GM12878 (cell line): ENCODE measurements around the gene SUPT6H. TPM values are rescaled to one million over a fixed set of nuclear protein-coding genes. Genes with fewer than 3 reads are reported as not detected.

ENCODE experiments used
- ATAC-seq: fragments of 200-7000 bp; cut with Tn5 transposase; 3 replicates; pipeline ENCODE4 v1.9.1; 2020; ENCODE audit warnings: mild to moderate bottlenecking, moderate library complexity
- BruUV-seq: library from RNA; stranded (reverse); fragments of 400-500 nt; replicated peaks from 2 replicates; lab custom pipeline; 2021; lab: Mats Ljungman, UMichigan
- CTCF ChIA-PET: fragments of 300-600 bp; sonication (Branson Sonifier 250); formaldehyde crosslinking; extraction: SDS; loops from one replicate; lab custom pipeline; 2021; ENCODE audit warnings: inconsistent platforms; lab: Yijun Ruan, JAX
- POLR2A ChIA-PET: fragments of 350-600 bp; formaldehyde crosslinking; extraction: SDS; loops from one replicate; lab custom pipeline; 2021; ENCODE audit warnings: inconsistent platforms; lab: Charles Lee
- RAD21 ChIA-PET: fragments of 300-600 bp; sonication (Branson Sonifier 250); formaldehyde crosslinking; loops from one replicate; lab custom pipeline; 2023; ENCODE audit warnings: antibody characterized with exemption; ENCODE audit not compliant: unreplicated experiment; lab: Charles Lee
- SMC1A ChIA-PET: fragments of 300-600 bp; sonication (Branson Sonifier 250); formaldehyde crosslinking; loops from one replicate; lab custom pipeline; 2023; ENCODE audit not compliant: unreplicated experiment, uncharacterized antibody; lab: Charles Lee
- DNase-seq: peaks from one replicate; pipeline ENCODE4 v3.0.0-alpha.2; 2011; ENCODE audit warnings: low read depth, low spot score
- FAIRE-seq: peaks from 3 replicates; lab custom pipeline; 2011; peaks lifted over from hg19 to GRCh38; lab: Jason Lieb, UNC
- H2AFZ ChIP-seq: 2 replicates; pipeline ENCODE4 v1.6.0; 2011; ENCODE audit warnings: low read depth, low read length, control low read depth; ENCODE audit not compliant: control insufficient read depth
- H3K27ac ChIP-seq: 2 replicates; pipeline ENCODE4 v1.5.1; 2011; ENCODE audit warnings: control low read depth; ENCODE audit not compliant: control insufficient read depth, insufficient read depth
- H3K27me3 ChIP-seq, 2 experiments: replicated peaks in 1 of 2; 2 replicates each; pipeline versions ENCODE4 v1.6.0 to v1.6.1; 2011; ENCODE audit warnings: low read length in 1 of 2; ENCODE audit not compliant: control insufficient read depth in 2 of 2, insufficient read depth in 2 of 2
- H3K36me3 ChIP-seq, 2 experiments: 2 replicates each; pipeline ENCODE4 v1.5.1; 2011; ENCODE audit warnings: low read length in 1 of 2; ENCODE audit not compliant: control insufficient read depth in 2 of 2, insufficient read depth in 2 of 2
- H3K4me1 ChIP-seq: 2 replicates; pipeline ENCODE4 v1.6.1; 2011; ENCODE audit warnings: mild to moderate bottlenecking, low read length, moderate library complexity, mixed read lengths; ENCODE audit not compliant: control insufficient read depth, insufficient read depth
- H3K4me2 ChIP-seq: 2 replicates; pipeline ENCODE4 v1.6.0; 2011; ENCODE audit warnings: control low read depth; ENCODE audit not compliant: control insufficient read depth, insufficient read depth
- H3K4me3 ChIP-seq: fragments of 200-600 bp; sonication (generic); 2 replicates; pipeline ENCODE4 v1.5.1; 2016
- H3K79me2 ChIP-seq: 2 replicates; pipeline ENCODE4 v1.6.0; 2011; ENCODE audit warnings: low read length; ENCODE audit not compliant: control insufficient read depth, insufficient read depth
- H3K9ac ChIP-seq: 2 replicates; pipeline ENCODE4 v1.8.0; 2011; ENCODE audit warnings: low read length, control low read depth, mixed read lengths; ENCODE audit not compliant: control insufficient read depth, insufficient read depth
- H3K9me3 ChIP-seq: replicated peaks from 3 replicates; pipeline ENCODE4 v1.5.1; 2011; ENCODE audit warnings: mild to moderate bottlenecking, low read length; ENCODE audit not compliant: control insufficient read depth, insufficient read depth
- H4K20me1 ChIP-seq: 2 replicates; pipeline ENCODE4 v1.6.0; 2011; ENCODE audit not compliant: control insufficient read depth, insufficient read depth
- GATAD2B ChIP-seq: fragments of 450-650 bp; conservative IDR thresholded peaks from 2 replicates; pipeline ENCODE4 v1.6.1; 2017; ENCODE audit warnings: low read depth, mild to moderate bottlenecking, moderate library complexity
- HCFC1 ChIP-seq: fragments of 150-350 bp; IDR thresholded peaks from 2 replicates; pipeline ENCODE4 v1.6.1; 2014; ENCODE audit warnings: low read length
- NFXL1 ChIP-seq: fragments of 450-650 bp; IDR thresholded peaks from 2 replicates; pipeline ENCODE4 v1.6.1; 2017; ENCODE audit warnings: antibody characterized with exemption, mild to moderate bottlenecking, borderline replicate concordance
- PKNOX1 ChIP-seq: fragments of 450-650 bp; IDR thresholded peaks from 2 replicates; pipeline ENCODE4 v1.6.1; 2016; ENCODE audit warnings: mild to moderate bottlenecking
- SIN3A ChIP-seq: IDR thresholded peaks from 2 replicates; pipeline ENCODE4 v1.6.1; 2012; ENCODE audit warnings: low read depth, low read length, improper control_type of control experiment
- SMAD5 ChIP-seq: IDR thresholded peaks from 2 replicates; pipeline ENCODE4 v1.6.1; 2016; ENCODE audit warnings: antibody characterized with exemption, low read depth
- ZNF217 ChIP-seq: fragments of 450-650 bp; IDR thresholded peaks from 2 replicates; pipeline ENCODE4 v1.6.1; 2017; ENCODE audit warnings: antibody characterized with exemption, mild to moderate bottlenecking
- ZZZ3 ChIP-seq: IDR thresholded peaks from 2 replicates; pipeline ENCODE4 v1.6.1; 2011; ENCODE audit warnings: low read depth; ENCODE audit not compliant: control insufficient read depth, insufficient read length
- WGBS: methylation state at CpG from one replicate; pipeline ENCODE4 v1.1.6; 2016; ENCODE audit warnings: low lambda C conversion rate; ENCODE audit not compliant: insufficient replicate concordance, insufficient coverage; ENCODE audit errors: missing lambda C conversion rate; 5-methylcytosine and 5-hydroxymethylcytosine counted together
- in situ Hi-C: fragments of 300-500 bp; cut with MboI; formaldehyde crosslinking; loops from 9 replicates; pipeline ENCODE4 v1.14.3; 2018; ENCODE audit warnings: mixed read lengths
- intact Hi-C: fragments of 100-400 bp; cut with micrococcal nuclease; formaldehyde crosslinking; loops from one replicate; pipeline ENCODE4 v1.14.2; 2022; ENCODE audit not compliant: unreplicated experiment
- polyA plus RNA-seq, 11 experiments: library from polyadenylated mRNA; depleted of rRNA in 4 of 11; unstranded in 6 of 11; stranded (reverse) in 5 of 11; fragments of >200 nt; fragmentation: Nextera tagmentation in 4 of 11; fragmentation: Illumina TruSeq in 1 of 11; extraction: Ambion mirVana in 4 of 11; extraction: Trizol in 1 of 11; gene quantifications; 1 replicate in 1 of 11; 2 replicates in 10 of 11; pipeline versions ENCODE4 v1.2.1 to v1.2.3, GENCODE V29; 2011 to 2016; ENCODE audit warnings: inconsistent platforms in 2 of 11, missing spikeins in 2 of 11, low read depth in 1 of 11
- total RNA-seq, 4 experiments: library from RNA; depleted of rRNA in 3 of 4; stranded (reverse); fragments of >200 nt in 3 of 4; fragmentation: Illumina TruSeq in 1 of 4; extraction: Trizol in 1 of 4; gene quantifications; 2 replicates each; pipeline versions ENCODE4 v1.2.1 to v1.2.3, GENCODE V29; 2013 to 2021
- TF ChIP-seq, protein P1 (sequence below): IDR thresholded peaks from 2 replicates; pipeline ENCODE4 v1.6.1; 2012; ENCODE audit warnings: low read length, inconsistent platforms

The SUPT6H gene
- total and polyA plus RNA-seq, 10 of the 15 experiments (the other 5 are each of a cell fraction or from before 2014, with no cell fraction given): 1.7 to 58.8 (median 37.7) TPM

DNA sequence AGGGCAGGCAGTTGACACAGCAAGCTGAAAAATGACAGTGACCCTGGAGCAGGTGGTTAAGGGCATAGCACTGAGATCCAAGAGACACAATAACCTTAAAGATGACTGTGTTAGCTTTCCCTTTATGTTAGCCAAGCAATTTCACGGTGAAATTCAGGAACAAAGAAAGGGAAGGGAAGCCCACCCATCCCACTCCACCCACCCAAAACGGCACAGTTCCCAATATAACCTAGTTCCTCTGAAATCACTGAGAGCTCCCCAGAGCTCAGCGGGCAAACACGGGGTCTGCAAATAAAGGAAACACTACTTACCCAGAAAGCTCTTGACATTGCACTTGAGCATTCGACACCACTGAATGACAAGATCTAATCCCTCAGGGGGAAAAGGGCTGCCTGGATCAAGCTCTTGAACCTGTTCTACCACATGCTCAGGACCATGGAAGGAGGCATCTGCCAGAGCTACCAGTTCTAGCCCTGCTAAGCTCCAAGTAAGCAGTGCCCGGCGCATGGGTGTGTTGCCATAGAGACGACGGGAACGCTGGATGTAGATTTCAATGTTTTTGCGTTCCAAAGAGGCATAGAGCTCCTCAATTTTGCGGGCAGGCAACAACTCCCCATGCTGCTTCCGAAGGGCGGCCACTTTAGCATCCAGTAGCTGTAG lies 27.7 kb upstream of the SUPT6H start:
- Histone ChIP-seq H3K4me2 (no peak overlapping the region), H3K27me3 (no peaks in the 10 kb centered on the region), H3K36me3 (peaks cover 41 to 66% of the 10 kb centered on the region in 2 experiments), H3K27ac (no peak overlapping the region), H3K9me3 (no peaks in the 10 kb centered on the region), H3K9ac (no peak overlapping the region), H3K4me1 (no peaks in the 10 kb centered on the region; the same call in 1 of the 2 replicates), H3K79me2 (peaks cover 9% of the 10 kb centered on the region), H3K4me3 (no peak overlapping the region), H4K20me1 (peaks cover 14% of the 10 kb centered on the region; the same call in 1 of the 2 replicates), H2AFZ (no peak overlapping the region)
- intact Hi-C loops (no loop called here), in situ Hi-C loops (no loop called here)
- DNase-seq (no peak), ATAC-seq (no peak), FAIRE-seq (no peak)
- ChIA-PET SMC1A (interaction anchor here (1.7 kb wide), 1 partner anchor 9 kb away, joined by 6 read pairs; no protein-coding TSS in a partner anchor), POLR2A (interaction anchor here (0.5 to 1.7 kb wide), 3 partner anchors 10 to 93 kb away, joined by 3 to 7 read pairs (median 6); partner anchors contain the start of gene RPL23A), RAD21 (no interaction called here), CTCF (interaction anchor here (0.7 to 1.3 kb wide), 5 partner anchors 9 to 250 kb away, joined by 3 to 6 read pairs (median 3); no protein-coding TSS in a partner anchor)
- no TSS peak for BruUV-seq
- TF ChIP-seq SIN3A (no peak), PKNOX1 (no peak), NFXL1 (no peak), ZNF217 (no peak), ZZZ3 (no peak), SMAD5 (no peak), GATAD2B (no peak), HCFC1 (no peak)
- TF ChIP-seq, protein P1, sequence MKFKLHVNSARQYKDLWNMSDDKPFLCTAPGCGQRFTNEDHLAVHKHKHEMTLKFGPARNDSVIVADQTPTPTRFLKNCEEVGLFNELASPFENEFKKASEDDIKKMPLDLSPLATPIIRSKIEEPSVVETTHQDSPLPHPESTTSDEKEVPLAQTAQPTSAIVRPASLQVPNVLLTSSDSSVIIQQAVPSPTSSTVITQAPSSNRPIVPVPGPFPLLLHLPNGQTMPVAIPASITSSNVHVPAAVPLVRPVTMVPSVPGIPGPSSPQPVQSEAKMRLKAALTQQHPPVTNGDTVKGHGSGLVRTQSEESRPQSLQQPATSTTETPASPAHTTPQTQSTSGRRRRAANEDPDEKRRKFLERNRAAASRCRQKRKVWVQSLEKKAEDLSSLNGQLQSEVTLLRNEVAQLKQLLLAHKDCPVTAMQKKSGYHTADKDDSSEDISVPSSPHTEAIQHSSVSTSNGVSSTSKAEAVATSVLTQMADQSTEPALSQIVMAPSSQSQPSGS: no peak
- 91% methylated on average over 14 of the region's 14 CpGs for whole genome bisulfite sequencing
